GM12872 (cell line): ENCODE results near the gene NME7.

Experiments used
- TF ChIP-seq, protein P1 (sequence below): IDR thresholded peaks from 3 replicates; pipeline ENCODE4 v1.5.1; 2011; ENCODE audit warnings: low read depth, mild to moderate bottlenecking, low read length, moderate library complexity; ENCODE audit not compliant: insufficient read depth

Gene NME7

DNA sequence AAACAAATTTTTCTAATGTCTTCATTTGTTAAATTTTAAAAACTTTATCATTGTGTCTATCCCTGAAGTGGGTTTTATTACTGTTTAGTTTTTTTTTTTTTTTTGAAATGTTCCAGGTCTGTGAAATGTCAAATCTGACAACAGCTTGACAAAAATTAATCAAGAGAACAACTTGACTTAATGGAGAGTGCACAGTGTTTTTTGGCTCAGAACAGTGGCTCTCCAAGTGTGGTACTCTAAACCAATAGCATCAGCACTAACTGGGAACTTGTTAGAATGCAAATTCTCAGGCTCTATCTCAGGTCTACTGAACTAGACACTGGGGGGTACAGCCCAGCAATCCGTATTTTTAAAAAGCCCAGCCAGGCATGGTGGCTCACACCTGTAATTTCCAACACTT lies 211.9 kb downstream of the NME7 start:
- TF ChIP-seq, protein P1, sequence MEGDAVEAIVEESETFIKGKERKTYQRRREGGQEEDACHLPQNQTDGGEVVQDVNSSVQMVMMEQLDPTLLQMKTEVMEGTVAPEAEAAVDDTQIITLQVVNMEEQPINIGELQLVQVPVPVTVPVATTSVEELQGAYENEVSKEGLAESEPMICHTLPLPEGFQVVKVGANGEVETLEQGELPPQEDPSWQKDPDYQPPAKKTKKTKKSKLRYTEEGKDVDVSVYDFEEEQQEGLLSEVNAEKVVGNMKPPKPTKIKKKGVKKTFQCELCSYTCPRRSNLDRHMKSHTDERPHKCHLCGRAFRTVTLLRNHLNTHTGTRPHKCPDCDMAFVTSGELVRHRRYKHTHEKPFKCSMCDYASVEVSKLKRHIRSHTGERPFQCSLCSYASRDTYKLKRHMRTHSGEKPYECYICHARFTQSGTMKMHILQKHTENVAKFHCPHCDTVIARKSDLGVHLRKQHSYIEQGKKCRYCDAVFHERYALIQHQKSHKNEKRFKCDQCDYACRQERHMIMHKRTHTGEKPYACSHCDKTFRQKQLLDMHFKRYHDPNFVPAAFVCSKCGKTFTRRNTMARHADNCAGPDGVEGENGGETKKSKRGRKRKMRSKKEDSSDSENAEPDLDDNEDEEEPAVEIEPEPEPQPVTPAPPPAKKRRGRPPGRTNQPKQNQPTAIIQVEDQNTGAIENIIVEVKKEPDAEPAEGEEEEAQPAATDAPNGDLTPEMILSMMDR, result no peak

DNA sequence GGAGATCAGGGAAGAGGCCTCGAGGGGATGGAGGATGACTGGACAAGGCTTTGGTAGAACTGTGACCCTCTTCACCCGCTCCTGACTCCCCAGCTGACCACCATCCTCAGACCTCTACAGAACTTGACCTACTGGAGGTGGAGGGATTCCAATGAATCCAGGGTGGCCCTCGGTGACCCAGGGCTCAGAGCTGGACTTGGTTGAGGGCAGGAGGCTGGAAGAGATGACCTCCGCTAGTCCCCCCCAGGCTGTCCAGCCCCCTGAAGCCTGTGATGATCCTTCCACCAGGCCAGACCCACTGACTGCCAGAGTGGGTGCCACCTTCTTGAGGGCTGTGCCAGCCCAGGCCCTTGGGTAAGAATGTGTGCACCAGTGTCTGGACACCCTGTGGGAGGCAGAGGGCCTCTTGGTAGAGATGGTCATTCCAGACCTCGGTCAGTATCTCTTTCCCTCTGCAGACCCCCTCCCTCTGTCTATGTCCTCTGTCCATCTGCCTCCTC lies 216.2 kb downstream of the NME7 start:
- TF ChIP-seq, protein P1, result no peak

DNA sequence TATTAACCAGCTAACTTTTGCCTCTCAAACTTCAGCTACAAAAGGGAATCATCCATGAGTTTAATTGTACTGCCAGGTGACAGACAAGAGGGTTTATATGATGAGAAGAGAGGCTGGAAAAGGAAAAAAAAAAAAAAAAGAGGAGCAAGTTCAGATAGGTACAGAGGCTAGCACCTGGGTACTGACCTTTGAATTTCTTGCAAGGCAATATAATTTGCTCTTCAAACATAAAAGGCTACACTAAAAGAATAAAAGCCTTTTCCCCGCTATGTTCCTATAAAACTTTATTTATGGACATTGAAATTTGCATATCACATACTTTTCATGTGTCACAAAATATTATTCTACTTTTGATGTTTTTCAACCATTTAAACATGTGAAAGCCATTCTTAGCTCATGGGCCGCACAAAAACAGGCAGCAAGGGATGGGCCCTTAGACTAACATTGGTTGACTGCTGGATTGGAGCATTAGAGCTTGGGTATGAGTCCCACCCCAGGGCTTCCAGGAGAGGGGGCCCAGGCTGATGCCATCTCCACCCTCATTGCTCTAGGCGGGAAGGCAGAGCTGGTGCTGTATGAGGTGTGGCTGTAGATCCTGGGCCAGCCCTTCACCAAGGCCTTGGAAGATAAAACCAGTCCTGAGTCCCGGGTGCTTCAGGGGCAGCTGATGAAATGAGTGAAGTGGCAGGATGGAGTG lies 216.8 kb downstream of the NME7 start:
- TF ChIP-seq, protein P1, result no peak

DNA sequence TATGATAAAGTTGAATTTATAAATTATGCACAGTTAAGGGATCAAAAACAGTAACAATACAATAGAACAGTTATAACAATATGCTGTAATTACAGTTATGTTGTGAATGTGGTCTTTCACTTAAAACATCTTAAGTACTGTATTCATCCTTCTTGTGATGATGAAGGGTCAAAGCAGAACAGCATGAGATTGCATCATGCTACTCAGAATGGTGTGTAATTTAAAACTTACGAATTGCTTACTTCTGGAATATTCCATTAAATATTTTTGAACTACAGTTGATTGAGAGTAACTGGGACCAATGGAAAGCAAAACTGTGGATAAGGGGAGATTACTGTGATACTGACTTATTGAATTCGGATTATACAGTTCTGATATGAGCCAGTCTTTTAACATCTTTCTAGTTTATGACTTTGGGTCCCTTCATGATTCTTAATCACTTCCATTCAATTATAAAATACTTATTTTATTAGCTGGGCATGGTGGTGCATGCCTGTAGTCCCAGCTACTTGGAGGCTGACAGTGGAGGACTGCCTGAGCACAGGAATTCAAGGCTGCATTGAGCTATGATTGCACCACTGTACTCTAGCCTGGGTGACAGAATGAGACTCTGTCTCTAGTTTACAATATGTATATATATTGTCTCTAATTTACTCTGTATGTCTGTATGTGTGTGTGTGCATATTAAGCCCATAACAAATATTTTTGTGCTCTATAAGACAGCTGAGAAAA lies 217.9 kb downstream of the NME7 start:
- TF ChIP-seq, protein P1, result no peak

DNA sequence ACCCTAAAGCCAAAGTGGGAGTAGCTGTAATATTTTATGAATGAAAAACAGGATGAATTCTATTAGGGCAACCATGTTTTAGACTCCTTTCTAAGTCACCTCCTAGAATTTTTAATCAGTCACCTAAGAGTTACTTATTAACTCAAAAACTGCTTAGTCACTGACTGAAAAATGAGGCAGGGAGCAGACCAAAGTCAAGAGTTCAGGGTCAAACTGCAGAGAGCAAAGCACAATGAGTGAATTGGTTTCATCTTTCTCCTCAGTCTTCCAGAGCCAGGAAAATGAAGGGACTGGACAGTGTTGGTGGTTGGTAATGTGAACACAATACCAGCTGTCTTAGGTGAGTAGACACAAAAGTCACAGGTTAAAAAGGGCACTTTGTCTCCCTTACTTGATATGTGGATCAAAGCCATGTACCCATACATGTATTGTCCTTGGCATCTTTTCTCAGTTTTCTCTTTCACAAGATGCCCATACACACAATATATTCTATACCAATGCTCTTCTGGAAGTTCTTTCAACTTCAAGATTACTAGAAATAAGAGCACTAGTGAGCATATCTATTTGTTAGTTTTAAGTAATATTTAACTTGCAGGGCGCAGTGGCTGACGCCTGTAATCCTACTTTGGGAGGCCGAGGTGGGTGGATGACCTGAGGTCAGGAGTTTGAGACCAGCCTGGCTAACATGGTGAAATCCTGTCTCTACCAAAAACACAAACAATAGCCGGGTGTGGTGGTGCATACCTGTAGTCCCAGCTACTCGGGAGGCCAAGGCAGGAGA lies 218.9 kb downstream of the NME7 start:
- TF ChIP-seq, protein P1, result no peak

DNA sequence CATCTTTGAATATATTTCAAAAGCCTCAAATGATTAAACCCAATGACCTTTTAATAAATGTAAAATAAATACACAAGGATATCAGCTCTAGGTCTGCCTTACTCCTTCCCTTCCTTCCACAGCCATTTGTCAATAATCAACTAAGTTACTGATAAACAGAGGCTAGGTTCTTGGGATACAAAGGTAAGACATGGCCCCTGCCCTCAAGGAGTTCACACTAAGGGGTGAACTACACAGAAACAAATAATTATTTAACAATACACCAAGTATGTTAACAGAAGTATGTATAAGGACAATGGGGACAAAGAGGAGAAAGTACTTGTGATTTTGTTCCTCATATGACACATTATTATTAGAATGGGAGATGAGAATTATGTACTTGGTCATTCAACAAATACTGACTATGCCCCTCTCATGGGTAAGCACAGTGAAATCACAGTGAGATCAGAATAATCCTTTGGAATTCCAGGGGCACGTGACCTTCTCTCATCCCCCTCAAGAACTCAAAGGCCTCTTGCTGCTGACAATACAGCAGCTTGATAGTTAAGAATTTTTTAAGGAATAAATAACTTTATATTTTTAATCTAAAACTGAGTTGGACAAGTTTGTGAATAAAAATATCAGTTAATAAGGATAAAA lies 220.9 kb downstream of the NME7 start:
- TF ChIP-seq, protein P1, result no peak
